HG03354 (cell line): ENCODE measurements around the gene DCAF5.
"Not testable (repeated sequence)": the region's sequence is repeated elsewhere in the genome, so short reads cannot be mapped to it uniquely, and the experiment has no call there.

Experiments
- ATAC-seq: cut with Tn5 transposase; IDR thresholded peaks from one replicate; pipeline ENCODE4 v1.9.1; 2021; ENCODE audit warnings: mild to moderate bottlenecking; ENCODE audit not compliant: unreplicated experiment, poor library complexity, severe bottlenecking

The DCAF5 gene

GRCh38 chr14:69077841-69078240 is 75.1 kb downstream of the DCAF5 start:
- no peak for ATAC-seq

- ATAC-seq: not testable (repeated sequence)
Measured at GRCh38 chr14:69077185-69077584, 75.7 kb downstream of the DCAF5 start.

GRCh38 chr14:69076341-69076740 is 76.6 kb downstream of the DCAF5 start:
- no peak for ATAC-seq

GRCh38 chr14:69073915-69074314 is 79.0 kb downstream of the DCAF5 start:
- no peak for ATAC-seq

- no peak for ATAC-seq
Measured at GRCh38 chr14:69073429-69073828, 79.5 kb downstream of the DCAF5 start.

GRCh38 chr14:69072584-69072983 is 80.3 kb downstream of the DCAF5 start:
- ATAC-seq: no peak

GRCh38 chr14:69068744-69069421 is 84.0 kb downstream of the DCAF5 start:
- no peak for ATAC-seq

- peak; percentile 61 for ATAC-seq
Measured at GRCh38 chr14:69066396-69067171, 86.3 kb downstream of the DCAF5 start.

GRCh38 chr14:69065934-69066333 is 87.0 kb downstream of the DCAF5 start:
- not testable (repeated sequence) for ATAC-seq

- no peak for ATAC-seq
Measured at GRCh38 chr14:69064596-69064995, 88.3 kb downstream of the DCAF5 start.

- no peak for ATAC-seq
Measured at GRCh38 chr14:69059658-69060623, 93.0 kb downstream of the DCAF5 start.

GRCh38 chr14:69055999-69056788 is 96.7 kb downstream of the DCAF5 start:
- no peak for ATAC-seq

- ATAC-seq: no peak
Measured at GRCh38 chr14:69055125-69055524, 97.8 kb downstream of the DCAF5 start.

- no peak for ATAC-seq
Measured at GRCh38 chr14:69054030-69054429, 98.9 kb downstream of the DCAF5 start.

- ATAC-seq: no peak
Measured at GRCh38 chr14:69052181-69052601, 100.7 kb downstream of the DCAF5 start.

- no peak for ATAC-seq
Measured at GRCh38 chr14:69050240-69051184, 102.4 kb downstream of the DCAF5 start.

GRCh38 chr14:69049675-69050074 is 103.2 kb downstream of the DCAF5 start:
- no peak for ATAC-seq

GRCh38 chr14:69048456-69048855 is 104.5 kb downstream of the DCAF5 start:
- no peak for ATAC-seq
